AG09319 (cell line): Measurements from ENCODE around the gene MRPL28.
"Not testable (repeated sequence)": the region's sequence is repeated elsewhere in the genome, so short reads cannot be mapped to it uniquely, and the experiment has no call there.

Experiments
- DNase-seq: peaks from one replicate; pipeline ENCODE4 v3.0.0-alpha.2; 2010; ENCODE audit warnings: low read depth; ENCODE audit errors: extremely low read depth
- CTCF ChIP-seq: IDR thresholded peaks from 2 replicates; pipeline ENCODE4 v1.5.1; 2011; ENCODE audit warnings: low read depth, mild to moderate bottlenecking, inconsistent platforms, low read length, moderate library complexity

MRPL28 gene

GRCh38 chr16:379183-379960 is 9.0 kb upstream of the MRPL28 start:
- no peak for TF ChIP-seq CTCF
- DNase-seq: no peak

- TF ChIP-seq CTCF: no peak
- no peak for DNase-seq
Measured at GRCh38 chr16:378821-379182, 8.5 kb upstream of the MRPL28 start.

- DNase-seq: not testable (repeated sequence)
Measured at GRCh38 chr16:378113-378820, 7.9 kb upstream of the MRPL28 start.

- no peak for DNase-seq
- TF ChIP-seq CTCF: no peak
Measured at GRCh38 chr16:377419-377951, 7.1 kb upstream of the MRPL28 start.

- TF ChIP-seq CTCF: no peak
- DNase-seq: no peak
Measured at GRCh38 chr16:376817-377418, 6.6 kb upstream of the MRPL28 start.

GRCh38 chr16:375927-376816 is 5.8 kb upstream of the MRPL28 start:
- no peak for DNase-seq
- no peak for TF ChIP-seq CTCF

GRCh38 chr16:375212-375611 is 4.9 kb upstream of the MRPL28 start:
- DNase-seq: no peak
- no peak for TF ChIP-seq CTCF
